Measurements from ENCODE around the gene HK1. TPM values are rescaled to one million over a fixed set of nuclear protein-coding genes. Genes with fewer than 3 reads are reported as not detected.

Gene HK1
- total RNA-seq, 4 donors from 2014 or later: 92.5 to 216 (median 126) TPM

- ATAC-seq: peak; percentile 91
- 40% methylated on average over 5 of the region's 19 CpGs; no CpG with 5 or more reads in 1 of the 2 donors for WGBS, 2 donors (ENCODE audit: low coverage in 1 of 2)
- Histone ChIP-seq H3K4me3 (peak overlapping the region in 1 of 2 donors; percentile 31), H3K36me3 (peaks cover 0 to 65% of the 10 kb centered on the region in 2 donors), H3K27me3 (no peaks in the 10 kb centered on the region), H3K27ac (peak overlapping the region; percentile 0 to 87 (median 82)), H3K9me3 (no peaks in the 10 kb centered on the region), H3K4me1 (peaks cover 7 to 50% (median 30%) of the 10 kb centered on the region in 3 donors)
- no peak for TF ChIP-seq POLR2A (IDR thresholded peaks at IDR 0.05)
- TF ChIP-seq CTCF (IDR thresholded peaks at IDR 0.05): peak in 2 of 4 experiments; percentile 24 to 32
- peak; percentile 62 for TF ChIP-seq POLR2AphosphoS5 (IDR thresholded peaks at IDR 0.05)
Observed at GRCh38 chr10:69375307-69376151, 97.2 kb downstream of the HK1 start.

DNA sequence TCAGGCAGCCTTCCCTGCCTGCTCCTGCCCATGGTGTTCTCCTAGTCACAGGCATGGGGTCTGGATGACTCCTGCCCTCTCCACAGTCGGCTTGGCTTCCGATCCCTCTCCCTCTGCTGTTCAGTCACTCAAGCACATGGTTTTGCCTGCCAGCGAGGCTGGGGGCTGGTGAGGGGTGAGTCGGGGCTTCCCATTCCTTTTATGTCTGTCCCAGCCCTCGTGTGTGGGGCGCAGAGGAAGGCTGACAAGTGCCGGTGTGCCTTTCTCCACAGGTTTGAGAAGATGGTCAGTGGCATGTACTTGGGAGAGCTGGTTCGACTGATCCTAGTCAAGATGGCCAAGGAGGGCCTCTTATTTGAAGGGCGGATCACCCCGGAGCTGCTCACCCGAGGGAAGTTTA is 98.4 kb downstream of the HK1 start:
- peaks cover 7 to 50% (median 30%) of the 10 kb centered on the region in 3 donors for H3K4me1 ChIP-seq
- no peak overlapping the region for H3K4me3 ChIP-seq
- H3K9me3 ChIP-seq: no peaks in the 10 kb centered on the region
- H3K27me3 ChIP-seq: no peaks in the 10 kb centered on the region
- peaks cover 0 to 61% of the 10 kb centered on the region in 2 donors for H3K36me3 ChIP-seq
- H3K27ac ChIP-seq: peak overlapping the region; percentile 54 to 87 (median 82)
- TF ChIP-seq CTCF (IDR thresholded peaks at IDR 0.05): no peak
- no peak for TF ChIP-seq POLR2A (IDR thresholded peaks at IDR 0.05)
- TF ChIP-seq POLR2AphosphoS5 (IDR thresholded peaks at IDR 0.05): no peak
- TF ChIP-seq EP300 (IDR thresholded peaks at IDR 0.05): no peak
- ATAC-seq: no peak
- WGBS, 2 donors (ENCODE audit: low coverage in 1 of 2): no CpG with 5 or more reads among the region's 11 CpGs

GRCh38 chr10:69377191-69377590 is 98.9 kb downstream of the HK1 start:
- ATAC-seq: no peak

DNA sequence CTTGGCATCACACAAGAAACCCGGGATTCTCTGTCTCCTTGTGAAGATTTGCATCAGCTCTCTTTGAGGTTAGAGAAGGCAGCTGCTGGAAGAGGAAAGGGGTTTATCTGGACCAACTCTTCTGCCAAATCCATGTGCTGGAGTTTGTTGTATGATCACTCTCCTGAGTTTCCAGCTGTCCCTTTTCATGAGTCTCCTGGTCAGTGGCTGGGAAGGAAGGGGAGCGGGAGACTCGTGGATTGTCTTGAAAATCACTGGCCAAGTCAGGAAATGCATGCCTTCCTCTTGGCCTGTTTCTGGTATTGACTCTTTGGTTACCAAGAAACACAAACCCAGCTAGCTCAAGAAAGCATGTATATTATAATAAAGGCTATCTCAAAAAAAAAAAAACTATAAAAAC is 99.6 kb downstream of the HK1 start:
- Histone ChIP-seq H3K36me3 (peaks cover 0 to 61% of the 10 kb centered on the region in 2 donors), H3K4me1 (peaks cover 7 to 55% (median 30%) of the 10 kb centered on the region in 3 donors), H3K9me3 (no peaks in the 10 kb centered on the region), H3K27ac (peak overlapping the region; percentile 21 to 87 (median 82)), H3K4me3 (no peak overlapping the region), H3K27me3 (no peaks in the 10 kb centered on the region)
- ATAC-seq: no peak
- WGBS, 2 donors (ENCODE audit: low coverage in 1 of 2): 20% methylated on average over 1 of the region's 3 CpGs; no CpG with 5 or more reads in 1 of the 2 donors
- no peak for TF ChIP-seq POLR2AphosphoS5 (IDR thresholded peaks at IDR 0.05)
- TF ChIP-seq CTCF (IDR thresholded peaks at IDR 0.05): no peak
- no peak for TF ChIP-seq POLR2A (IDR thresholded peaks at IDR 0.05)
- TF ChIP-seq EP300 (IDR thresholded peaks at IDR 0.05): no peak

More at GRCh38 chr10:69377191-69377590, 98.9 kb downstream of the HK1 start:
- WGBS, 2 donors (ENCODE audit: low coverage in 1 of 2): 80% methylated on average over 4 of the region's 6 CpGs; no CpG with 5 or more reads in 1 of the 2 donors
- peaks cover 7 to 50% (median 30%) of the 10 kb centered on the region in 3 donors for H3K4me1 ChIP-seq
- peaks cover 0 to 61% of the 10 kb centered on the region in 2 donors for H3K36me3 ChIP-seq
- TF ChIP-seq EP300 (IDR thresholded peaks at IDR 0.05) (no peak), POLR2A (IDR thresholded peaks at IDR 0.05) (no peak), CTCF (IDR thresholded peaks at IDR 0.05) (no peak), POLR2AphosphoS5 (IDR thresholded peaks at IDR 0.05) (no peak)
- no peaks in the 10 kb centered on the region for H3K27me3 ChIP-seq
- H3K9me3 ChIP-seq: no peaks in the 10 kb centered on the region
- peak overlapping the region; percentile 21 to 87 (median 82) for H3K27ac ChIP-seq
- H3K4me3 ChIP-seq: no peak overlapping the region

Data from gastroesophageal sphincter (tissue), 4 donors.